NCI-H82 treated with DMSO at 0.1 percent for 48 hours (cell line): ENCODE measurements around the gene RTP2.

Experiments used
- DNase-seq: peaks from one replicate; lab custom pipeline; 2025; ENCODE audit not compliant: unreplicated experiment; lab: John Stamatoyannopoulos, UW

The RTP2 gene

GRCh38 chr3:187673012-187673411, 29.3 kb downstream of the RTP2 start:
- no peak for DNase-seq

- no peak for DNase-seq
Measured at GRCh38 chr3:187669675-187670504, 32.5 kb downstream of the RTP2 start, which contains the start of gene SST. SST (minus strand) TSS chr3:187670394; CDS start chr3:187670291, 103 bp downstream.

- DNase-seq = no peak
Measured at GRCh38 chr3:187667526-187667925, 34.8 kb downstream of the RTP2 start.

GRCh38 chr3:187665764-187666402, 36.5 kb downstream of the RTP2 start:
- no peak for DNase-seq

GRCh38 chr3:187665010-187665409, 37.3 kb downstream of the RTP2 start:
- no peak for DNase-seq

- no peak for DNase-seq
Measured at GRCh38 chr3:187662848-187663409, 39.4 kb downstream of the RTP2 start.

GRCh38 chr3:187661267-187661666, 41.1 kb downstream of the RTP2 start:
- DNase-seq = no peak

- DNase-seq = no peak
Measured at GRCh38 chr3:187651282-187651681, 51.1 kb downstream of the RTP2 start.
